Measurements from ENCODE around the gene TNRC18.
"Not testable (repeated sequence)": the region's sequence is repeated elsewhere in the genome, so short reads cannot be mapped to it uniquely, and the experiment has no call there.

Gene TNRC18

GRCh38 chr7:5320802-5321396 is 102.7 kb downstream of the TNRC18 start:
- no peak overlapping the region for H3K4me3 ChIP-seq (ENCODE audit: low read depth, low read length)

DNA sequence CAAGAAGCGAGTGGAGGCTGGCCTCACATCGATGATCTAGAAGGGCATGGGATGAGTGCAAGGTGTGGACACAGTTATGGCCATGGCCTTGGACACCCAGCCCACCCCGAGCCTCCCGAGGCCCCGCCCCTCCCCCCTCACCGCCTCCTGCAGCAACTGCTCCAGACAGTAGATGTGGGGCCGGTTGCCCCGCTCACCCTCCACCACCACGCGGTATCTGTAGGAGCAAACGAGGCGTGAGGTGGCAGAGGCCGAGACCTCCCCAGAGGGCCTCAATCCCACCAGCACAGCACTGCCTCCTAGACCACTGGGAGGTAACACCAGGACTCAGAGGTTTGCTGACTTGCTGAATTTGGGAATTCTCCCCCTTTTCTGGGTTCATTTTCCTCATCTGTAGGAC is 103.2 kb downstream of the TNRC18 start:
- H3K4me3 ChIP-seq (ENCODE audit: low read depth, low read length), result no peak overlapping the region

DNA sequence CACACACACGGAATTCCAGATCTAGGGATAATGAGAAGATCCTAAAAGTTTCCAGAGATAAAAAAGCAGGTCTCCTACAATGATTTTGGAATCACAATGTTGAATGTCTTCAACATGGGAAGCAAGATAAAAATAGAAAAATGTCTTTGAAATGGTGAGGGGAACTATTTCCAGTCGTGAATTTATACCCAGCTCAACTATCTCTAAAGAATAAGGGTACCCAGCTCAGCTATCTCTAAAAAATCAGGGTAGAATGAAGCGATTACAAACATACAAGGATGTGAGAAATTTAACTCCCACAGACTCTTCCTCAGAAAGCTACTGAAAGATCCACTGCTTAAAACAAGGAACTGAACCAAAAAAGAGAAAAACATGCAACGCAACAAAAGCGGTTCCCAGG is 105.0 kb downstream of the TNRC18 start:
- not testable (repeated sequence) for H3K4me3 ChIP-seq (ENCODE audit: low read depth, low read length)

DNA sequence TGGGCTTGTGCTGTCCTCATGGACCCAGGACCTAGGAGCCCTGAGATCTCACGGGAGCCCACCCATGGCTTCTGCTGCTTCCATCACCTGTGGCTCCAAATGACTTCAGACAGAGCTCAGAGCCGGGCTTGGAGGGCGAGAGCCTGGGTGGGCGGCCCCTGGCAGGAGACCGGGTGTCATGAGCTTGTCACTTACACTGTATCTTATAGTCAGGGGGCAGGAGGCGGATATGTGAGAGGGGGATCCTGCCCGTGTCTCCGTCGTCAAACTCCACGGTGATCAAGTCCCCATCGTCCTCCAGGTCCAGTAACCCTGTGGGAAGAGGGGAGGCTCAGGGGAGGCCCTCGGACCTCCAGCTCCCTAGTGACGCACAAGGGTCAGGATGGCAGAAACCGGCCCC is 107.9 kb downstream of the TNRC18 start:
- H3K4me3 ChIP-seq (ENCODE audit: low read depth, low read length), result no peak overlapping the region

DNA sequence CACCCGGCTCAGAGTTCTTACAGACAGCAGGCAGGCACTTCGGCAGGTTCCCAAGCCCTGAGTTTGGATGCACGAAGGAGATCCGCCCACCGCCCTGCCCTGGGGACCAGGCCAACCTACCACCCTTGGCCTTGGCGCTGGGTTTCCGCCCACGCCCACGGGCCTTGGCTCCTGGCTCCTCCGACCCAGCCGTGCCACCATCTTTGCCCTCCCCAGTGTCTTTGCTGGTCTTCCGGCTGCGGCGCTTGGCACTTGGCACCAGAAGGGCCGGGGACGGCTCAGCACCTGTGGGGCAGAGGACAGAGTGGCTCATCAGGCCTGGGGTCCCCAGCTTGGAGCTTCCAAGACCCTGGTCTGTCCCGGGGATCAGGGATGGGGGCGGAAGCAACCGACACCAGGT is 108.8 kb downstream of the TNRC18 start:
- H3K4me3 ChIP-seq (ENCODE audit: low read depth, low read length), result no peak overlapping the region

DNA sequence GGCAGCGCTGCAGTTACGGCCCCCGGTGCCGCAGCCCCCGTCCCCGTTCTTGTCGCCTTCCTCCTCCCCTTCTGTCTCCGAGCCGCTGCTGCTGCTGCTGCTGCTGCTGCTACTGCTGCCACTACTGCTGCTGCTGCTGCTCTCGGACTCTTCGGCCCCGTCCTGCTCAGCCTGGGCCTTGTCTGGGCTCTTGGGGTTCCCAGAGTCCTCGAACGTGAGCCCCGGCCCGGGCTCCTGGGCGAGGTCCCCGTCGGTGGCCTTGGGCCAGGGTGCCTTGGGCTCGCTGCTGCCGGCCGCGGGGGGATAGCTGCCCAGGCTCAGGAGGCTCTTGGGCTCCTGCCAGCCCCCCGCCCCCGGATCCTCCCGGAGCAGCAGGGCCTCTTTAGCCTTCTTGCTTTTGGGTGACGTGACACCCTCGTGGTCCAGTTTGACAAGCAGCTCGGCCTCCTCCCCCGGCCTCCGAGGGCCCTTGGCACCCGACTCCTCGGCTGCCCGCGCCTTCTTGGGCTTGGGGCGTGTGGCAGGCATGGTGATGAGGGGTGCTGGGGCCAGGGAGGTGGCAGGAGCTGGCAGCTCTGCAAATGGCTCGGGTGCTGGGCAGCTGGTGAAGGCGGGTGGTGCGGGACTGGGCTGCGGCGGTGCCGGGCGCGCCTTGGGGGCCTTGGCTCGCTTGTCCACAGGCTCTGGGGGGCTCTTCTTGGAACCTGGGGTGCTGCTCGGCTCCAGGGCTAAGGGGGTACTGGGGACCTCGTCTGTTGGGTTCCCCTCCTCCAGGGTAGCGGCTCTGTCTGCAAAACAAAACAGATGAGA is 110.4 kb downstream of the TNRC18 start:
- not testable (repeated sequence) for H3K4me3 ChIP-seq (ENCODE audit: low read depth, low read length)

GRCh38 chr7:5312276-5313070 is 111.2 kb downstream of the TNRC18 start:
- not testable (repeated sequence) for H3K4me3 ChIP-seq (ENCODE audit: low read depth, low read length)

DNA sequence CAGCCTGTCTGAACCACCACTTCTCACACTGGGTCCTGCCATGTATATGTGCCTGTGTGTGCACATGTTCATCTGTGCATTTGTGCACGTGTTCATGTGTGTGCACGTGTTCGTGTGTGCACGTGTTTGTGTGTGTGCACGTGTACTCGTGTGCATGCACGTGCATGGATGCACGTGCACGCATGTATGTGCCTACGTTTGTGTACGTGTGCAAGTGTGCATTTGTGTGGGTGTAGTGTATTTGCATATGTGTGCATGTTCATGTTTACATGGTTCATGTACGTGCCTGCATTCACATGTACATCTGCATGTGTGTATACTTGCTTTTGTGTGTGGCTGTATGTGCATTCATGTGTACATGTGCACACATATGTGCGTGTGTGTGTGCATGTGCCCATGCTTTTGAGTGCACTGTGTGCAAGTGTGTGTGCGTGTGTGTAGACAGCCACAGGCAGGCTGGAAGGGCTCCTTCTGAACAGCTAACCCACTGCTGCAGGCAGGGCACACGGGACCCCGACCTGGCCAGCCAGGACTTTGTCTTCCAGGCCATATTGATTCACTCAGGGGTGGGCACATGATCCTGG is 112.7 kb downstream of the TNRC18 start:
- H3K4me3 ChIP-seq (ENCODE audit: low read depth, low read length), result no peak overlapping the region

- H3K4me3 ChIP-seq (ENCODE audit: low read depth, low read length), result no peak overlapping the region
Observed at GRCh38 chr7:5309146-5309545, 114.5 kb downstream of the TNRC18 start.

GRCh38 chr7:5307221-5308142 is 116.2 kb downstream of the TNRC18 start:
- not testable (repeated sequence) for H3K4me3 ChIP-seq (ENCODE audit: low read depth, low read length)

DNA sequence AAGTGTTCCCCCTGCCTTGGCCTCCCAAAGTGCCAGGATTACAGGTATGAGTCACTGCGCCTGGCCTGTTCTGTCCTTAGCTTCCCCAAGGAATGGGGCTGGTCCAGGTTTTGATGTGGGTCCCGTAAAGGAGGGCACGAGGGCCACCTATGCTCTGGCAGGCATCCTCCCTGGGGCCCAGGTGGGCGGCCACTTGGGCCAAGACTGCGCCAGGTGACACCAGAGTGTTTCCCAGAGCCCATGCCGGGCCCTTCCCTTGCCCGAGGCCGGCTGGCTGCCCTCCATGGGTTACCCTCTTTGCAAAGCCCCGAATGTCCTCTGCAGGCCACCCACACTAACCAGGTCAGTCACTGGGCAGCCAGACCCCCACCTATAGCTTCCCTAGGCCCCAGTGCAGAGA is 118.6 kb downstream of the TNRC18 start:
- not testable (repeated sequence) for H3K4me3 ChIP-seq (ENCODE audit: low read depth, low read length)

- no peak overlapping the region for H3K4me3 ChIP-seq (ENCODE audit: low read depth, low read length)
Observed at GRCh38 chr7:5303591-5304505, 119.8 kb downstream of the TNRC18 start.

- no peak overlapping the region for H3K4me3 ChIP-seq (ENCODE audit: low read depth, low read length)
Observed at GRCh38 chr7:5303061-5303460, 120.6 kb downstream of the TNRC18 start.

- H3K4me3 ChIP-seq (ENCODE audit: low read depth, low read length), result no peak overlapping the region
Observed at GRCh38 chr7:5302577-5302976, 121.1 kb downstream of the TNRC18 start.

GRCh38 chr7:5300366-5300765 is 123.3 kb downstream of the TNRC18 start:
- no peak overlapping the region for H3K4me3 ChIP-seq (ENCODE audit: low read depth, low read length)

DNA sequence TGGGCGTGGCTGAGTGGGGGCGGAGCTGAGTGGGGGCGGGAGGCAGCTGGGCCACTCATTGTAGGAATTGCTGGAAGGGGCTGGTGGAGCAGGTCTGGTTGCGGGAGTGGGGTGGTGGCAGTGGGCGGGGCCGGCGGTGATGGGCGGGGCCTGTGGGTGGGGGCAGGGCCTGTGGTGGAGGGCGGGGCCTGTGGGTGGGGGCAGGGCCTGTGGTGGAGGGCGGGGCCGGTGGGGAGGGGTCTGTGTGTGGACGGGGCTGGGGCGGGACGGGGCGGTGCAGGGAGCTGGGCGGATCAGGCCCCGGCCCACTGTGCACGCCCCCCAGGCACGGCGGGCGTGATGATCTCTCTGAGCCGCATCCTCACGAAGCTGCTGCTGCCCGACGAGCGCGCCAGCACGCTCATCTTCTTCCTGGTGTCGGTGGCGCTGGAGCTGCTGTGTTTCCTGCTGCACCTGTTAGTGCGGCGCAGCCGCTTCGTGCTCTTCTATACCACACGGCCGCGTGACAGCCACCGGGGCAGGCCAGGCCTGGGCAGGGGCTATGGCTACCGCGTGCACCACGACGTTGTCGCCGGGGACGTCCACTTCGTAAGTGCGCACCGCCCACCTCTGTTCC is 126.9 kb downstream of the TNRC18 start:
- peak overlapping the region; percentile 8 for H3K4me3 ChIP-seq (ENCODE audit: low read depth, low read length)

DNA sequence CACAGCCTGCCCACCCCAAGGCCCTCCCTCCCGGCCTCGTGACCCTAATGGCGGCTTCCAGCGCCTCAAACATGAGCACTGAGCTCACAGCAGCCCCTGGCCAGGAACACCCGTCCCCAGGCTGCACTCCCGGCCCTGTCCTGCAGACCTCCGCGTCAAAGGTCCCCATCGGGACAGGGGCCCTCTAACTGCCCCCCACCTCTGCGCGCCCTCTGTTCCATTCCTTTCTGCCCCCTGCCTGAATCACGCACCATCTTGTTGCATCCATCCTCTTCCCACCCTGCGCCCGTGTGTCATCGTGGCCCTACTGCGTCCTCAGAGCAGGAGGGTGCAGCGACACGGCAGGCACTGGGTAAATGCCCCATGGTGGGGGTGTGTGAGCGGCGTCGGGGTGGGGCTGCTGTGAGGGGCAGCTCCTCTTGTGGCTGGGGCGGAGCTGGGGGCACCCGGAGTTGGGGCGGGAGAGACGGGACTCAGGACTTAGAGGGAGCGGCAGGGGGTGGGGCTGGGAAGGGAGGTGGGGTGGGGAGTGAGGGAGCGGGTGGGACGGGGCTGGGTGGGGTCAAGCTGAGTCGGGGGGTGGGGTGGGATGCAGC is 127.5 kb downstream of the TNRC18 start:
- peak overlapping the region; percentile 38 for H3K4me3 ChIP-seq (ENCODE audit: low read depth, low read length)

Data from iPS-11a (cell line).